Liver (tissue), 9 donors: ENCODE results near the gene ASAP2. TPM values are rescaled to one million over a fixed set of nuclear protein-coding genes. Genes with fewer than 3 reads are reported as not detected.

Source experiments
- DNase-seq: peaks from one replicate; pipeline ENCODE4 v3.0.0-alpha.2; 2017; ENCODE audit warnings: low spot score
- H3K27ac ChIP-seq, 2 donors: one replicate each; pipeline ENCODE4 v1.7.0; 2013; ENCODE audit warnings: inconsistent platforms in 2 of 2, low read length in 2 of 2, control low read depth in 1 of 2, low read depth in 1 of 2, mild to moderate bottlenecking in 1 of 2
- H3K27me3 ChIP-seq, 4 donors: one replicate each; pipeline versions ENCODE4 v1.6.1 to v1.7.0; 2013; ENCODE audit warnings: low read length in 3 of 4, inconsistent platforms in 1 of 4, mild to moderate bottlenecking in 1 of 4, moderate library complexity in 1 of 4; ENCODE audit not compliant: control insufficient read depth in 4 of 4, insufficient read depth in 4 of 4
- H3K36me3 ChIP-seq, 4 donors: one replicate each; pipeline versions ENCODE4 v1.6.1 to v1.7.0; 2013; ENCODE audit warnings: low read length in 3 of 4, mild to moderate bottlenecking in 3 of 4, low read depth in 1 of 4, moderate library complexity in 1 of 4; ENCODE audit not compliant: control insufficient read depth in 4 of 4, insufficient read depth in 3 of 4
- H3K4me1 ChIP-seq, 4 donors: one replicate each; pipeline versions ENCODE4 v1.6.1 to v1.7.0; 2013; ENCODE audit warnings: low read length in 3 of 4, mild to moderate bottlenecking in 3 of 4, moderate library complexity in 1 of 4; ENCODE audit not compliant: control insufficient read depth in 4 of 4, insufficient read depth in 4 of 4
- H3K4me3 ChIP-seq, 3 donors: one replicate each; pipeline versions ENCODE4 v1.6.1 to v1.7.0; 2013; ENCODE audit warnings: low read length in 3 of 3, control low read depth in 1 of 3, low read depth in 1 of 3, mild to moderate bottlenecking in 1 of 3
- H3K9ac ChIP-seq, 2 donors: one replicate each; pipeline ENCODE4 v1.7.0; 2013; ENCODE audit warnings: low read length in 2 of 2, mild to moderate bottlenecking in 2 of 2, moderate library complexity in 2 of 2, control low read depth in 1 of 2, low read depth in 1 of 2
- H3K9me3 ChIP-seq, 4 donors: one replicate each; pipeline versions ENCODE4 v1.6.1 to v1.7.0; 2013; ENCODE audit warnings: low read length in 3 of 4; ENCODE audit not compliant: control insufficient read depth in 4 of 4
- ATF3 ChIP-seq: IDR thresholded peaks from 2 replicates; pipeline ENCODE4 v1.6.1; 2016; ENCODE audit warnings: antibody characterized with exemption
- CTCF ChIP-seq: fragments of 150-350 bp; IDR thresholded peaks from 2 replicates; pipeline ENCODE4 v1.5.1; 2017; ENCODE audit warnings: improper control_type of control experiment, low read depth, low read length; ENCODE audit not compliant: missing input control
- EGR1 ChIP-seq, 2 donors: IDR thresholded peaks; 2 replicates each; pipeline ENCODE4 v1.6.1; 2016 to 2018; ENCODE audit warnings: antibody characterized with exemption in 2 of 2, low read depth in 2 of 2
- FOXA1 ChIP-seq: IDR thresholded peaks from 2 replicates; pipeline ENCODE4 v1.6.1; 2016; ENCODE audit warnings: antibody characterized with exemption
- FOXA2 ChIP-seq: IDR thresholded peaks from 2 replicates; pipeline ENCODE4 v1.6.1; 2016; ENCODE audit warnings: antibody characterized with exemption
- GABPA ChIP-seq, 2 donors: IDR thresholded peaks in 1 of 2; conservative IDR thresholded peaks in 1 of 2; 2 replicates each; pipeline ENCODE4 v1.6.1; 2016; ENCODE audit warnings: antibody characterized with exemption in 2 of 2, mild to moderate bottlenecking in 1 of 2, moderate library complexity in 1 of 2
- HNF4A ChIP-seq, 2 donors: conservative IDR thresholded peaks; 2 replicates each; pipeline ENCODE4 v1.6.1; 2016; ENCODE audit warnings: antibody characterized with exemption in 2 of 2, mild to moderate bottlenecking in 2 of 2
- HNF4G ChIP-seq: IDR thresholded peaks from 2 replicates; pipeline ENCODE4 v1.6.1; 2016; ENCODE audit warnings: antibody characterized with exemption
- JUND ChIP-seq, 2 donors: IDR thresholded peaks; 2 replicates each; pipeline ENCODE4 v1.6.1; 2016; ENCODE audit warnings: antibody characterized with exemption in 2 of 2
- NR2F2 ChIP-seq: IDR thresholded peaks from 2 replicates; pipeline ENCODE4 v1.6.1; 2016; ENCODE audit warnings: antibody characterized with exemption
- RAD21 ChIP-seq, 2 donors: IDR thresholded peaks; 2 replicates each; pipeline ENCODE4 v1.6.1; 2016; ENCODE audit warnings: antibody characterized with exemption in 2 of 2, mild to moderate bottlenecking in 2 of 2
- RXRA ChIP-seq, 2 donors: IDR thresholded peaks; 2 replicates each; pipeline ENCODE4 v1.6.1; 2017 to 2018; ENCODE audit warnings: antibody characterized with exemption in 2 of 2, mild to moderate bottlenecking in 1 of 2
- SP1 ChIP-seq: IDR thresholded peaks from 2 replicates; pipeline ENCODE4 v1.6.1; 2018; ENCODE audit warnings: antibody characterized with exemption, mild to moderate bottlenecking
- WGBS: extraction: QIAGEN DNeasy Blood & Tissue Kit; methylation state at CpG from one replicate; pipeline ENCODE4 v1.1.7; 2013; 5-methylcytosine and 5-hydroxymethylcytosine counted together
- polyA plus RNA-seq, 2 donors: library from polyadenylated mRNA; stranded (reverse) in 1 of 2; unstranded in 1 of 2; fragments of 200-250 nt in 1 of 2; fragments of >200 nt in 1 of 2; fragmentation: Nextera tagmentation in 1 of 2; extraction: Ambion mirVana in 1 of 2; gene quantifications; one replicate each; pipeline versions ENCODE4 v1.2.1 to v1.2.3, GENCODE V29; 2013 to 2015
- total RNA-seq, 2 donors: library from RNA; depleted of rRNA; stranded (reverse); fragments of >200 nt; gene quantifications; one replicate each; pipeline ENCODE4 v1.2.3, GENCODE V29; 2014
- TF ChIP-seq, protein P1 (sequence below): IDR thresholded peaks from 2 replicates; pipeline ENCODE4 v1.6.1; 2016; ENCODE audit warnings: antibody characterized with exemption
- TF ChIP-seq, protein P2 (sequence below): IDR thresholded peaks from 2 replicates; pipeline ENCODE4 v1.6.1; 2016; ENCODE audit warnings: antibody characterized with exemption, mild to moderate bottlenecking
- donor health status: healthy.
- donor health status: healthy.
- donor health status: healthy.
- donor health status: healthy.
- donor health status: healthy.

The ASAP2 gene
- total and polyA plus RNA-seq, 4 donors = 0.36 to 5.9 (median 2.6) TPM

GRCh38 chr2:9165625-9166024 lies 41.0 kb upstream of the ASAP2 start:
- TF ChIP-seq HNF4G (no peak), EGR1 (IDR thresholded peaks at IDR 0.05; ENCODE audit: low read depth in 2 of 2) (no peak), FOXA1 (no peak), JUND (IDR thresholded peaks at IDR 0.05) (no peak), RXRA (IDR thresholded peaks at IDR 0.05) (no peak)
- TF ChIP-seq, protein P1, sequence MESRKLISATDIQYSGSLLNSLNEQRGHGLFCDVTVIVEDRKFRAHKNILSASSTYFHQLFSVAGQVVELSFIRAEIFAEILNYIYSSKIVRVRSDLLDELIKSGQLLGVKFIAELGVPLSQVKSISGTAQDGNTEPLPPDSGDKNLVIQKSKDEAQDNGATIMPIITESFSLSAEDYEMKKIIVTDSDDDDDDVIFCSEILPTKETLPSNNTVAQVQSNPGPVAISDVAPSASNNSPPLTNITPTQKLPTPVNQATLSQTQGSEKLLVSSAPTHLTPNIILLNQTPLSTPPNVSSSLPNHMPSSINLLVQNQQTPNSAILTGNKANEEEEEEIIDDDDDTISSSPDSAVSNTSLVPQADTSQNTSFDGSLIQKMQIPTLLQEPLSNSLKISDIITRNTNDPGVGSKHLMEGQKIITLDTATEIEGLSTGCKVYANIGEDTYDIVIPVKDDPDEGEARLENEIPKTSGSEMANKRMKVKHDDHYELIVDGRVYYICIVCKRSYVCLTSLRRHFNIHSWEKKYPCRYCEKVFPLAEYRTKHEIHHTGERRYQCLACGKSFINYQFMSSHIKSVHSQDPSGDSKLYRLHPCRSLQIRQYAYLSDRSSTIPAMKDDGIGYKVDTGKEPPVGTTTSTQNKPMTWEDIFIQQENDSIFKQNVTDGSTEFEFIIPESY = no peak
- TF ChIP-seq, protein P2, sequence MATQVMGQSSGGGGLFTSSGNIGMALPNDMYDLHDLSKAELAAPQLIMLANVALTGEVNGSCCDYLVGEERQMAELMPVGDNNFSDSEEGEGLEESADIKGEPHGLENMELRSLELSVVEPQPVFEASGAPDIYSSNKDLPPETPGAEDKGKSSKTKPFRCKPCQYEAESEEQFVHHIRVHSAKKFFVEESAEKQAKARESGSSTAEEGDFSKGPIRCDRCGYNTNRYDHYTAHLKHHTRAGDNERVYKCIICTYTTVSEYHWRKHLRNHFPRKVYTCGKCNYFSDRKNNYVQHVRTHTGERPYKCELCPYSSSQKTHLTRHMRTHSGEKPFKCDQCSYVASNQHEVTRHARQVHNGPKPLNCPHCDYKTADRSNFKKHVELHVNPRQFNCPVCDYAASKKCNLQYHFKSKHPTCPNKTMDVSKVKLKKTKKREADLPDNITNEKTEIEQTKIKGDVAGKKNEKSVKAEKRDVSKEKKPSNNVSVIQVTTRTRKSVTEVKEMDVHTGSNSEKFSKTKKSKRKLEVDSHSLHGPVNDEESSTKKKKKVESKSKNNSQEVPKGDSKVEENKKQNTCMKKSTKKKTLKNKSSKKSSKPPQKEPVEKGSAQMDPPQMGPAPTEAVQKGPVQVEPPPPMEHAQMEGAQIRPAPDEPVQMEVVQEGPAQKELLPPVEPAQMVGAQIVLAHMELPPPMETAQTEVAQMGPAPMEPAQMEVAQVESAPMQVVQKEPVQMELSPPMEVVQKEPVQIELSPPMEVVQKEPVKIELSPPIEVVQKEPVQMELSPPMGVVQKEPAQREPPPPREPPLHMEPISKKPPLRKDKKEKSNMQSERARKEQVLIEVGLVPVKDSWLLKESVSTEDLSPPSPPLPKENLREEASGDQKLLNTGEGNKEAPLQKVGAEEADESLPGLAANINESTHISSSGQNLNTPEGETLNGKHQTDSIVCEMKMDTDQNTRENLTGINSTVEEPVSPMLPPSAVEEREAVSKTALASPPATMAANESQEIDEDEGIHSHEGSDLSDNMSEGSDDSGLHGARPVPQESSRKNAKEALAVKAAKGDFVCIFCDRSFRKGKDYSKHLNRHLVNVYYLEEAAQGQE = no peak
- no peak for DNase-seq
- WGBS = 93% methylated on average over 5 of the region's 5 CpGs
- no peak overlapping the region for H3K9ac ChIP-seq
- H3K9me3 ChIP-seq = no peaks in the 10 kb centered on the region
- H3K36me3 ChIP-seq = no peaks in the 10 kb centered on the region
- no peak overlapping the region for H3K4me3 ChIP-seq
- H3K4me1 ChIP-seq = no peaks in the 10 kb centered on the region
- H3K27ac ChIP-seq = no peak overlapping the region
- H3K27me3 ChIP-seq = no peaks in the 10 kb centered on the region

DNA sequence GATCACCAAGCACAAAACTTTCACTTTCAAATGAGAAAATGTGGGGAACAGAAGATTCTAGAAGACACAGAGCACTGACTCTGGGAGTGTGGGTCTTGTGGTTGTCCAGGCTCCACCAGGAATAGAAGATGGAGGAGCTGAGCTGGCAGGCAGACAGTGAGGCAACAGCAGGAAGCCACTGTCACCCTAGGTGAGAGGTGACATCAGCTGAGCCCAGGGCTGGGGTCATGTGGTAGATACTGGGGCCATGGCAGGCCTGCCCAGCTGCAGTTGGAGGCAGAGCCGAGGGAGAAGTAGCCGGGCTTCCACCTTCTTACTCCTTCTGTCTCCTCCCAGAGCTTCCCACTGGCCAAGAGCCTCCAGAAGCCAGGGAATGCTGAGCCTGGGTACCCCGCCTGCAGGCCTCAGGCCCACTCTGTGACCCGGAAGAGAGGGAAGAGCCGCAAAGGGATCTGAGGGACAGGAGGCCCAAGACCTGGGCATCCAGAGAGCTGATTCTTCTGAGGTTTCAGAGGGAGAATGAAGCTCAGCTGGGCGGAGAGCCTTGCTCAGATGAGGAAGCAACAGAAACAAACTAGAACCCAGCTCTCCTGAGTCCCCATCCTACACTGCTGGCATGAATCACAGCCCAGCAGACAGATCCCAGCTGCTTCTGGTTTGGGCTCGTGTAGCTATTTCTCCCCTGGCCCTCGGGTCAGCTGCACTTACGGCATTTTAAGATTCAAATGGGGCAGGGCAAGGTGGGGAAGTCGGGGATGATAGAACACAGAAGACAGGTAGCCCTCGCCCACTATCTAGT lies 39.8 kb upstream of the ASAP2 start:
- H3K36me3 ChIP-seq = no peaks in the 10 kb centered on the region
- H3K4me3 ChIP-seq = no peak overlapping the region
- no peaks in the 10 kb centered on the region for H3K4me1 ChIP-seq
- no peak overlapping the region for H3K9ac ChIP-seq
- 89% methylated on average over 11 of the region's 11 CpGs for WGBS
- no peaks in the 10 kb centered on the region for H3K9me3 ChIP-seq
- TF ChIP-seq, protein P2 = no peak
- TF ChIP-seq NR2F2 = no peak
- no peak for TF ChIP-seq SP1
- no peak for TF ChIP-seq EGR1 (IDR thresholded peaks at IDR 0.05; ENCODE audit: low read depth in 2 of 2)
- no peak for TF ChIP-seq ATF3
- TF ChIP-seq FOXA2 = no peak
- TF ChIP-seq GABPA (IDR thresholded peaks at IDR 0.05 in 1 of 2, conservative IDR thresholded peaks at IDR 0.05 in 1 of 2) = no peak
- TF ChIP-seq CTCF = no peak
- TF ChIP-seq JUND (IDR thresholded peaks at IDR 0.05) = no peak
- no peak for TF ChIP-seq RAD21 (IDR thresholded peaks at IDR 0.05)
- TF ChIP-seq, protein P1 = no peak
- no peak for TF ChIP-seq HNF4A (conservative IDR thresholded peaks at IDR 0.05)
- H3K27ac ChIP-seq = no peak overlapping the region
- no peak for DNase-seq
- no peaks in the 10 kb centered on the region for H3K27me3 ChIP-seq
